Ovary (tissue), 9 donors: Measurements from ENCODE around the gene OAS2. TPM values are rescaled to one million over a fixed set of nuclear protein-coding genes. Genes with fewer than 3 reads are reported as not detected.

ENCODE experiments used
- DNase-seq, 5 donors: peaks; one replicate each; pipeline ENCODE4 v3.0.0-alpha.2; 2019 to 2020
- H3K27ac ChIP-seq, 2 donors: fragments of 200-600 bp; one replicate each; pipeline versions ENCODE4 v1.5.1 to v1.8.0; 2019 to 2022
- H3K27me3 ChIP-seq: fragments of 200-600 bp; one replicate; pipeline ENCODE4 v1.8.0; 2022
- H3K36me3 ChIP-seq: fragments of 200-600 bp; sonication (generic); one replicate; pipeline ENCODE4 v1.5.1; 2019
- H3K4me1 ChIP-seq: one replicate; pipeline ENCODE4 v1.8.1; 2013; ENCODE audit warnings: mild to moderate bottlenecking, moderate library complexity; ENCODE audit not compliant: insufficient read depth
- H3K4me3 ChIP-seq: fragments of 200-600 bp; sonication (generic); one replicate; pipeline ENCODE4 v1.5.1; 2017
- H3K9me3 ChIP-seq, 2 donors: fragments of 200-600 bp in 1 of 2; sonication (generic) in 1 of 2; one replicate each; pipeline versions ENCODE4 v1.5.1 to v1.8.1; 2013 to 2019; ENCODE audit warnings: mild to moderate bottlenecking in 1 of 2, moderate library complexity in 1 of 2
- CTCF ChIP-seq, 3 donors: fragments of 450-650 bp in 2 of 3; fragments of 200-600 bp in 1 of 3; IDR thresholded peaks; one replicate each; pipeline versions ENCODE4 v1.5.1 to v1.8.0; 2016 to 2022; ENCODE audit warnings: antibody characterized with exemption in 3 of 3, mild to moderate bottlenecking in 1 of 3
- EP300 ChIP-seq: sonication (generic); formaldehyde crosslinking; IDR thresholded peaks from one replicate; pipeline ENCODE4 v1.6.1; 2017; ENCODE audit warnings: antibody characterized with exemption
- POLR2A ChIP-seq: fragments of 450-650 bp; IDR thresholded peaks from one replicate; pipeline ENCODE4 v1.6.1; 2017; ENCODE audit warnings: antibody characterized with exemption, mild to moderate bottlenecking, moderate library complexity
- WGBS, 3 donors: extraction: QIAGEN DNeasy Blood & Tissue Kit in 1 of 3; methylation state at CpG; one replicate each; pipeline versions ENCODE4 v1.1.5 to v1.1.7; 2013 to 2017; 5-methylcytosine and 5-hydroxymethylcytosine counted together
- intact Hi-C, 4 donors: fragments of 100-400 bp; cut with DNase I; formaldehyde crosslinking; loops; one replicate each; pipeline versions ENCODE4 v1.11.0 to v1.15.1; 2022 to 2023
- polyA plus RNA-seq, 2 donors: library from polyadenylated mRNA; stranded (reverse); fragments of 200-250 nt in 1 of 2; fragments of 350-450 nt in 1 of 2; fragmentation: Illumina TruSeq in 1 of 2; extraction: RNeasy Lipid Tissue Mini Kit (QIAGEN cat#74804) in 1 of 2; gene quantifications; one replicate each; pipeline ENCODE4 v1.2.3, GENCODE V29; 2013 to 2014
- total RNA-seq, 7 donors: library from RNA; depleted of rRNA in 2 of 7; stranded (reverse); fragments of >200 nt in 2 of 7; fragmentation: NEBNext Ultra II Directional in 3 of 7; extraction: Animal tissue kit (Norgen Biotek cat#: 25700) in 3 of 7; gene quantifications; one replicate each; pipeline versions ENCODE4 v1.1.0 to v1.2.4, GENCODE V29; 2016 to 2023
- donor health status: DM: no; HTN: no; CAD: no; lungs with moderate emphysema.
- donor health status: DM: no; HTN: no; CAD: no.
- donor health status: Bipolar disorder and iron deficiency.
- donor health status: DM: yes; HTN: yes; CAD: no.
- donor health status: DM: no; HTN: no; CAD: no.
- donor health status: DM: yes; HTN: yes; CAD: no.

The OAS2 gene
- total and polyA plus RNA-seq, 9 donors, result 1.4 to 57.0 (median 3.6) TPM

DNA sequence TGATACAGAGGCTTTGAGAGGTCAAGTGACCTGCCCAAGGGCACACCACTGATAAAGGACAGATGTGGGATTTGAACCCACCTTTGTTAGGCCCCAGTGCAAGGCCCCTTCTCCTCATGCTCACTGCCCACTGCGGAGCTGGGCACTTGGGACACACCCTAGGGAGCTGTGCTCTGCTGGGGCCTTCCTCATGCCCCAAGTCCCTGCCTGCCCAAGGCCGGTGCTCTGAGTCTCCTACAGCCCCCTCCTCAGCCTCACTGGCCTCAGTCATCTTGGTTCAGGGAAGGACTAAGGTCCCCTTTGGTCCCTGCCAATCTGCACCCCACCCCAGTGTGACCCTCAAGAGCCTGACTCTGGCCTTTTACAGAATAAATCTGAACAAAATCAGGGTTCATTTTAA is 48.0 kb upstream of the OAS2 start:
- Histone ChIP-seq H3K27ac (no peak overlapping the region), H3K4me1 (peaks cover under 1% of the 10 kb centered on the region), H3K36me3 (no peaks in the 10 kb centered on the region), H3K27me3 (no peaks in the 10 kb centered on the region), H3K4me3 (no peak overlapping the region), H3K9me3 (no peaks in the 10 kb centered on the region)
- intact Hi-C loops, result no loop called here
- 89 to 94% (median 90%) methylated on average over 2 of the region's 2 CpGs for WGBS, 3 donors
- DNase-seq, result no peak
- TF ChIP-seq EP300 (no peak), CTCF (IDR thresholded peaks at IDR 0.05) (no peak), POLR2A (no peak)

DNA sequence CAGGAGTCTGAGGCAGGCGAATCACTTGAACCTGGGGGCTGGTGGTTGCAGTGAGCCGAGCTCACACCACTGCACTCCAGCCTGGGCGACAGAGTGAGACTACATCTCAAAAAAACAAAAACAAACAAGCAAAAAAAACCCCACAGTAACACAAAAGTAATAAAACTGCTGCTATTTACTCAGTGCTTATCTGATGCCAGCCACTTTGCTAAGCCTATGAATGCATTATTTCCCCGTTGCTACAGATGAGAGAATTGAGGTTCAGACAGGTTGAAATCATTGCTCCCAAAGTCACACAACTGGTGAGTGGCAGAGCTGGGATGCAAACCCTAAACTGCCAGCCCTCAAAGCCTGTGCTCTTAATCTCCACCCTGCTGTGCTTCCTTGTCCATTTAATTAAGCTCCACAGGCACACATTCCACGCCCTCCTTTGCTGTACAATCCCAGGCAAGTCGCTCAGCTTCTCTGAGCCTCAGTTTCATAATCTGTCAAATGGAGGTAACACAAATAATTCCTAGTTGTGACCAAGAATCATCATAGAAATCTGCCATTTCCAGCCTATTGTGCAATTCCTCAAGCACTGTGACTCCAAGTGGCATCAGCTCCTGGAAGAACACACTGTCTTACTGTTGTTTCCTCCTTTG is 45.7 kb upstream of the OAS2 start:
- no peaks in the 10 kb centered on the region for H3K36me3 ChIP-seq
- WGBS, 3 donors, result 59 to 67% (median 63%) methylated on average over 6 of the region's 6 CpGs
- intact Hi-C loops, result no loop called here

GRCh38 chr12:112933129-112933505 is 45.2 kb upstream of the OAS2 start:
- Histone ChIP-seq H3K27me3 (no peaks in the 10 kb centered on the region), H3K27ac (no peak overlapping the region), H3K4me1 (no peaks in the 10 kb centered on the region), H3K36me3 (no peaks in the 10 kb centered on the region), H3K9me3 (no peaks in the 10 kb centered on the region), H3K4me3 (no peak overlapping the region)
- TF ChIP-seq EP300 (no peak), CTCF (IDR thresholded peaks at IDR 0.05) (no peak), POLR2A (no peak)
- DNase-seq, result no peak
- WGBS, 3 donors, result 65 to 80% (median 72%) methylated on average over 2 of the region's 2 CpGs
- intact Hi-C loops, result no loop called here

More for the DNA sequence above, 45.7 kb upstream of the OAS2 start:
- Histone ChIP-seq H3K4me3 (no peak overlapping the region), H3K27me3 (no peaks in the 10 kb centered on the region), H3K4me1 (no peaks in the 10 kb centered on the region), H3K9me3 (no peaks in the 10 kb centered on the region), H3K27ac (no peak overlapping the region)
- DNase-seq, result no peak
- TF ChIP-seq POLR2A, result no peak
- TF ChIP-seq EP300, result no peak
- TF ChIP-seq CTCF (IDR thresholded peaks at IDR 0.05), result no peak

DNA sequence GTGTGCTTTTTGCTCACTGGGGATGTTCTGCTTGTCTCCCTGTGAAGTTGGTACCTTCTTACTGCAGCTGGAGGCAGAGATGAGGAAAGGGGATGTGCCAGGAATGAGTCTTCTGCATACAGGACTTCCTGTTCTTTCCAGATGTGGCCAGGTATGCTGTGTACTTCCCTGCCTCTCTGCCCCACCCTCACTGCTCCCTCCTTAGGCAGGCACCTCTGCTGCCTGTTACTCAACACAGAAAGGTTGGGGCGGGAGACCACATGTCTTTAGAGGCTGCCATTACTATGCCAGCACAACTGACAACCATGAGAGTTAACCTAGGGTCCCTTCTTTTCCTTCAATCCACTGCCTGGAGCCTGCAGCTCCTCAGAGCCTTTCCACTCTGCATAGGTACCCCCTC is 42.1 kb upstream of the OAS2 start:
- 71 to 83% (median 78%) methylated on average over 1 of the region's 1 CpG for WGBS, 3 donors
- TF ChIP-seq CTCF (IDR thresholded peaks at IDR 0.05) (no peak), POLR2A (no peak), EP300 (no peak)
- Histone ChIP-seq H3K4me1 (peaks cover 4% of the 10 kb centered on the region), H3K27ac (no peak overlapping the region), H3K9me3 (no peaks in the 10 kb centered on the region), H3K36me3 (no peaks in the 10 kb centered on the region), H3K4me3 (no peak overlapping the region), H3K27me3 (no peaks in the 10 kb centered on the region)
- intact Hi-C loops, result no loop called here
- no peak for DNase-seq
